Tibial artery (tissue), 4 donors: Measurements from ENCODE around the gene DHODH.
A peak's percentile ranks its signal among the peaks of the same experiment; 100 is the strongest.
"Not testable (repeated sequence)": the region's sequence is repeated elsewhere in the genome, so short reads cannot be mapped to it uniquely, and the experiment has no call there.

Experiments used
- DNase-seq, 2 donors: peaks; one replicate each; pipeline ENCODE4 v3.0.0-alpha.2; 2019
- H3K27ac ChIP-seq, 2 donors: fragments of 200-600 bp; sonication (generic) in 1 of 2; 1 replicate in 1 of 2; 2 replicates in 1 of 2; pipeline ENCODE4 v1.5.1; 2018 to 2019; ENCODE audit warnings: mild to moderate bottlenecking in 1 of 2
- H3K27me3 ChIP-seq, 2 donors: fragments of 200-600 bp; sonication (generic) in 1 of 2; one replicate each; pipeline versions ENCODE4 v1.5.1 to v1.6.0; 2016 to 2019
- H3K36me3 ChIP-seq, 3 donors: fragments of 200-600 bp; sonication (generic) in 2 of 3; one replicate each; pipeline ENCODE4 v1.5.1; 2016 to 2019; ENCODE audit warnings: mild to moderate bottlenecking in 2 of 3
- H3K4me1 ChIP-seq, 4 donors: fragments of 200-600 bp; sonication (generic) in 2 of 4; 1 replicate in 3 of 4; 2 replicates in 1 of 4; pipeline ENCODE4 v1.5.1; 2016 to 2019
- H3K4me3 ChIP-seq, 2 donors: fragments of 200-600 bp; sonication (generic) in 1 of 2; 1 replicate in 1 of 2; 2 replicates in 1 of 2; pipeline ENCODE4 v1.5.1; 2018 to 2019; ENCODE audit warnings: mild to moderate bottlenecking in 2 of 2
- H3K9me3 ChIP-seq, 3 donors: fragments of 200-600 bp; sonication (generic) in 1 of 3; one replicate each; pipeline ENCODE4 v1.5.1; 2016 to 2019
- intact Hi-C: fragments of 100-400 bp; cut with DNase I; formaldehyde crosslinking; loops from one replicate; pipeline ENCODE4 v1.15.0; 2023; ENCODE audit warnings: low total_unique reads
- TF ChIP-seq, protein P1 (sequence below), 2 experiments: fragments of 200-600 bp in 1 of 2; fragments of 450-650 bp in 1 of 2; IDR thresholded peaks; one replicate each; pipeline ENCODE4 v1.5.1; 2017 to 2019; ENCODE audit warnings: antibody characterized with exemption in 2 of 2, mild to moderate bottlenecking in 1 of 2, moderate library complexity in 1 of 2

The DHODH gene

DNA sequence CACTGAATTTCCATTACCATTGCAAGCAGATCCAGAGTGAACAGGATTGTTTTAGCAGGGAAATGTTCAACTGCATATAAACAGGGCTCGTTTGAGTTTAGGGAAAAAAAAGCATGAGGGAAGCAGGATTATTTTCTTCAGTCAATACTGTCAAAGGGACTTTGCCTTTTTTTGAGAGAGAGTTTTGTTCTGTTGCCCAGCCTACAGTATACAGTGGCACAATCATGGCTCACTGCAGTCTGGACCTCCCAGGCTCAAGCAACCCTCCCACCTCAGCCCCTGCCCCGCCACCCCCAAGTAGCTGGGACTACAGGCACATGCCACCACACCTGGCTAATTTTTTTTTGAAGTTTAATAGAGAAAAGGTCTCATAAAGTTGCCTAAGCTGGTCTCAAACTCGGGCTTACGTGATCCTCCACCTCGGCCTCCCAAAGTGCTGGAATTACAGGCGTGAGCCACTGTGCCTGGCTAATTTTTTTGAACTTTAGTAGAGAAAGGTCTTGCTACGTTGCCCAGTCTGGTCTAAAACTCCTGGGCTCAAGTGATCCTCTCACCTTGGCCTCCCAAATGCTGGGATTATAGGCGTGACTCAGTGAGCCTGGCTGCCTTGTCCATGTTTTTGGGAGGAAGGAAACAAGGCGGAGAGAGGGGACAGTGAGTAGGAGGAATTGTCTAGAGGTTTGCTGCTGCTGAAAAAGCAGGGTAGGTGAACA lies 23.1 kb upstream of the DHODH start:
- intact Hi-C loops: no loop called here
- Histone ChIP-seq H3K9me3 (no peaks in the 10 kb centered on the region), H3K4me1 (no peaks in the 10 kb centered on the region), H3K27ac (no peak overlapping the region), H3K4me3 (no peak overlapping the region), H3K36me3 (no peaks in the 10 kb centered on the region), H3K27me3 (peaks cover 0 to 4% of the 10 kb centered on the region in 2 donors)
- TF ChIP-seq, protein P1, sequence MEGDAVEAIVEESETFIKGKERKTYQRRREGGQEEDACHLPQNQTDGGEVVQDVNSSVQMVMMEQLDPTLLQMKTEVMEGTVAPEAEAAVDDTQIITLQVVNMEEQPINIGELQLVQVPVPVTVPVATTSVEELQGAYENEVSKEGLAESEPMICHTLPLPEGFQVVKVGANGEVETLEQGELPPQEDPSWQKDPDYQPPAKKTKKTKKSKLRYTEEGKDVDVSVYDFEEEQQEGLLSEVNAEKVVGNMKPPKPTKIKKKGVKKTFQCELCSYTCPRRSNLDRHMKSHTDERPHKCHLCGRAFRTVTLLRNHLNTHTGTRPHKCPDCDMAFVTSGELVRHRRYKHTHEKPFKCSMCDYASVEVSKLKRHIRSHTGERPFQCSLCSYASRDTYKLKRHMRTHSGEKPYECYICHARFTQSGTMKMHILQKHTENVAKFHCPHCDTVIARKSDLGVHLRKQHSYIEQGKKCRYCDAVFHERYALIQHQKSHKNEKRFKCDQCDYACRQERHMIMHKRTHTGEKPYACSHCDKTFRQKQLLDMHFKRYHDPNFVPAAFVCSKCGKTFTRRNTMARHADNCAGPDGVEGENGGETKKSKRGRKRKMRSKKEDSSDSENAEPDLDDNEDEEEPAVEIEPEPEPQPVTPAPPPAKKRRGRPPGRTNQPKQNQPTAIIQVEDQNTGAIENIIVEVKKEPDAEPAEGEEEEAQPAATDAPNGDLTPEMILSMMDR (IDR thresholded peaks at IDR 0.05): no peak
- DNase-seq: no peak

DNA sequence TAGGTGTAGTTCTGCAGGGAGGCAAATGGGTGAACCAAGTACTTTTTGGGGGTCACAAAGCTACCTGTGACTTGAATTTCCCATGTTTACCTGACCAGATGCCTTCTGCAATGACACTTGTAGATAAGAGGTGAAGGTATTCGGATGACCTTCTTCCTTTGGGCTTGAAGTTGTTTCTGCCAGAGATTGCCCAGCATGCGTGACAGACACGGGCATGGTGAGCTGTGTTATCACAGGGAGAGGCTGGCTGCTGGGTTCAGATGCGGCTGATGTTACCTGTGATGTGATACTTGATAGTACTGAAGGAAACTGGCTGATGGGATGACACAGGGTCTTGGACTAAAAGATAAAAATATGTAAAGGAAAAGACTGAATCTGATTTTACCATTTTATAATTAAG lies 22.4 kb upstream of the DHODH start:
- no peak for DNase-seq
- intact Hi-C loops: no loop called here
- Histone ChIP-seq H3K27me3 (peaks cover 0 to 4% of the 10 kb centered on the region in 2 donors), H3K36me3 (no peaks in the 10 kb centered on the region), H3K4me3 (no peak overlapping the region), H3K27ac (no peak overlapping the region), H3K4me1 (no peaks in the 10 kb centered on the region), H3K9me3 (no peaks in the 10 kb centered on the region)
- TF ChIP-seq, protein P1 (IDR thresholded peaks at IDR 0.05): no peak

DNA sequence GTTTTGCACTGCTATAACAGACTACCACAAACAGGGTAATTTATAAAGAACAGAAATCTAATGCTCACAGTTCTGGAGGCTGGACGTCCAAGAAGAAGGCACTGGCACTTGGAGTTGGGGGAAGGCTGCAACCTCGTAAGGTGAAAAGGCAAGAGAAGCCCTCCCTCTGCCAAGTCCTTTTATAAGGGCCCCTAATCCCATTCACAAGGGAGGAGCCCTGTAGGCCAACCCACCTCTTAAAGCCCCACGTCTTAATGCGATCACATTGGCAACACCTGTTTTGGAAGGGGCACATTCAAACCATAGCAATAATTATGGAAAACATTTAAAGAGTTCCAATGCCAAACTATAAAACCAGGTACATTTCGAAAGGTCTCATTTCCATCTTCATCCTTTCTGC lies 13.5 kb upstream of the DHODH start:
- DNase-seq: no peak
- H3K4me1 ChIP-seq: no peaks in the 10 kb centered on the region
- H3K9me3 ChIP-seq: no peaks in the 10 kb centered on the region
- H3K27ac ChIP-seq: no peak overlapping the region
- H3K36me3 ChIP-seq: no peaks in the 10 kb centered on the region
- TF ChIP-seq, protein P1 (IDR thresholded peaks at IDR 0.05): no peak
- H3K27me3 ChIP-seq: peaks cover 0 to 15% of the 10 kb centered on the region in 2 donors
- no peak overlapping the region for H3K4me3 ChIP-seq
- intact Hi-C loops: no loop called here

DNA sequence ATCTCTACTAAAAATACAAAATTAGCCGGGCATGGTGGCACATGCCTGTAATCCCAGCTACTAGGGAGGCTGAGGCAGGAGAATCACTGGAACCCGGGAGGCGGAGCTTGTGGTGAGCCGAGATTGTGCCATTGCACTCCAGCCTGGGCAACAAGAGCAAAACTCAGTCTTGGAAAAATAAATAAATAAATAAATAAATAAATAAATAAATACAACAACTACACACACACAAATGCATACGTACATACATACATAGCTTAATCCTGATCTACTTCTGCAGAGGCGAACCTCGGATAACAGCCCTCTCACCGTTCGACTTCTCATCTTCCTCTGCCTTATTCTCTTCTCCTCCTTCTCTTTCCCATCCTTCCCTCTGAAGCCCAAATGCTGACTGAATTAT lies 11.0 kb upstream of the DHODH start:
- H3K27ac ChIP-seq, DNase-seq, H3K36me3 ChIP-seq, H3K4me1 ChIP-seq, intact Hi-C loops, H3K9me3 ChIP-seq, H3K4me3 ChIP-seq: not testable (repeated sequence)
- H3K27me3 ChIP-seq: peaks cover 0 to 13% of the 10 kb centered on the region in 2 donors

DNA sequence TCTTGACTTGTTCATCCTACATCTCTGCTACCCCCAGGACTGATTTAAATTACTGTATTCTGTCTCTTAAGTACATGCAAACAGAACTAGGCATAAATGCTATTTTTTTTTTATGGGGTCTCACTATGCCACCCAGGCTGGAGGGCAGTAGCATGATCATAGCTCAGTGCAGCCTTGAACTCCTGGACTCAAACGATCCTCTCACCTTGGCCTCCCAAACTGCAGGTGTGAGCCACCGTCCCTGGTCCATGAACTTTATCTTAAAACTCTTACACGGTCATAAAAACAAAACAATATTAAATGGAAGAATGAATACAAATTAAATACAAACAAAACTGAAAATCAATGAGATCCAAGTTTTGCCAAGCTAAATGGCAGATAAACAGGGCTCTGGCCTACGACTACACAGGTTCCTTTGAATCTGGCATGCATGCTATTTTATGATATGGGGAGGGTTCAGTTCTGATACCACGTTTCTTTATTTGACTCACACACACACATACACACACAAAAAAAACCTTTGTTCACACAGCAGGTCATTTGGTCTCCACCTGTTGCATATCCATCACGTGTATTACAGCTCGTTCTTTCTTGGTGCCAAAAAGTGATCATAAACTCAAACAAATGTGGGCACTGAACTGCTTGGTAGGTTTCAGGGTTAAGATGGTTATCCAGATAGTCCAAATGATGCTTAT lies 7.2 kb upstream of the DHODH start:
- Histone ChIP-seq H3K27me3 (peaks cover 0 to 13% of the 10 kb centered on the region in 2 donors), H3K4me3 (no peak overlapping the region), H3K36me3 (no peaks in the 10 kb centered on the region), H3K27ac (no peak overlapping the region), H3K4me1 (no peaks in the 10 kb centered on the region), H3K9me3 (no peaks in the 10 kb centered on the region)
- intact Hi-C loops: no loop called here
- no peak for DNase-seq
- TF ChIP-seq, protein P1 (IDR thresholded peaks at IDR 0.05): no peak

DNA sequence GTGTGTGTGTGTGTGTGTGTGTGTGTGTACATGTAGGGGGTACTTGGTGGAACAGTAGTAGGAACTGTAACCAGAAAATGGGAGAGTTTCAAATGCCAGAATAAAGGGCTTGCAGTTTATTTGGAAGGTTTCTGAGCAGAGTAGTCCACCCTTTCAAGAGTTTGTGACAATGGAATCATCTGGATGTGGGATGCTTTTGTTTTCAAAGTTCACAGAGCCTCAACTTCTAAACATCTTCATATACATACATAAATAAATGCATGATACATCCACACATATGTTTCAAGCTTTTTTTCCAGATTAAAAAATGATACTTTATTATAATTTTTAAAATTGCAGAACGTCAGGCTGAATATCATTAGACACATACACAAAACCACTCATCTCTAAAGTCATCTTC lies 5.9 kb upstream of the DHODH start:
- no peak for DNase-seq
- intact Hi-C loops: no loop called here
- Histone ChIP-seq H3K9me3 (no peaks in the 10 kb centered on the region), H3K4me3 (no peak overlapping the region), H3K27me3 (peaks cover 0 to 10% of the 10 kb centered on the region in 2 donors), H3K27ac (no peak overlapping the region), H3K36me3 (no peaks in the 10 kb centered on the region), H3K4me1 (no peaks in the 10 kb centered on the region)
- TF ChIP-seq, protein P1 (IDR thresholded peaks at IDR 0.05): no peak

DNA sequence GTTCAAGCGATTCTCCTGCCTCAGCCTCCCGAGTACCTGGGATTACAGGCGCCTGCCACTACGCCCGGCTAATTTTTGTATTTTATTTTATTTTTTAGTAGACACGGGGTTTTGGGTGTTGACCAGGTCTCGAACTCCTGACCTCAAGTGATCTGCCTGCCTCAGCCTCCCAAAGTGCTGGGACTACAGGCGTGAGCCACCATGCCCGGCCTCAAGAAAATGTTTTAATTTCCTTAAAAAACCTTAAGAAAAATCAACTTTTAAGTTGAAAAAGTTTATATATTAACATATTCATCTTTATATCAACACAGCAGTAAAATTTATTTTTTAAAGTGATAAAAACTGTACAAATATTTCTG lies 500 bp upstream of the DHODH start:
- H3K9me3 ChIP-seq, H3K4me1 ChIP-seq, H3K36me3 ChIP-seq, DNase-seq, H3K27me3 ChIP-seq, intact Hi-C loops: not testable (repeated sequence)
- peak overlapping the region in 1 of 2 donors; percentile 64 for H3K27ac ChIP-seq
- H3K4me3 ChIP-seq: peak overlapping the region; percentile 81 to 97
